IMR-90 (cell line): ENCODE results near the gene LRRK2. TPM values are rescaled to one million over a fixed set of nuclear protein-coding genes. Genes with fewer than 3 reads are reported as not detected.

Source experiments
- ATAC-seq: fragments of 200-7000 bp; cut with Tn5 transposase; 2 replicates; pipeline ENCODE4 v1.9.1; 2020; ENCODE audit warnings: low read depth, mild to moderate bottlenecking, moderate library complexity
- BruUV-seq: library from RNA; stranded (reverse); fragments of 400-500 nt; replicated peaks from 2 replicates; lab custom pipeline; 2021; lab: Mats Ljungman, UMichigan
- CTCF ChIA-PET: fragments of 300-600 bp; formaldehyde crosslinking; extraction: SDS; loops from one replicate; lab custom pipeline; 2021; ENCODE audit warnings: antibody characterized with exemption; lab: Yijun Ruan, JAX
- POLR2A ChIA-PET: fragments of 300-600 bp; sonication (Branson Sonifier 250); formaldehyde crosslinking; loops from one replicate; lab custom pipeline; 2022; ENCODE audit warnings: antibody characterized with exemption; ENCODE audit not compliant: unreplicated experiment; lab: Charles Lee
- DNase-seq: peaks from one replicate; pipeline ENCODE4 v3.0.0; 2013
- H2AFZ ChIP-seq: replicated peaks from 2 replicates; pipeline ENCODE3; 2013; ENCODE audit warnings: low read length, mild to moderate bottlenecking; ENCODE audit not compliant: poor library complexity
- H2AK5ac ChIP-seq: 2 replicates; pipeline ENCODE4 v1.6.1; 2013; ENCODE audit warnings: low read depth, low read length, inconsistent platforms
- H2AK9ac ChIP-seq: replicated peaks from 2 replicates; pipeline ENCODE3; 2013; ENCODE audit warnings: mild to moderate bottlenecking, low read depth, low read length, moderate library complexity; ENCODE audit not compliant: poor library complexity
- H2BK120ac ChIP-seq: 2 replicates; pipeline ENCODE4 v1.6.1; 2013; ENCODE audit warnings: low read depth, low read length, inconsistent platforms
- H2BK15ac ChIP-seq: 3 replicates; pipeline ENCODE4 v1.6.1; 2013; ENCODE audit warnings: low read depth, low read length, inconsistent platforms
- H2BK20ac ChIP-seq: 2 replicates; pipeline ENCODE4 v1.6.1; 2013; ENCODE audit warnings: low read depth, mild to moderate bottlenecking, inconsistent platforms, low read length, moderate library complexity
- H2BK5ac ChIP-seq: 2 replicates; pipeline ENCODE4 v1.6.1; 2013; ENCODE audit warnings: mild to moderate bottlenecking, low read depth, low read length, inconsistent platforms; ENCODE audit not compliant: poor library complexity, severe bottlenecking
- H3K14ac ChIP-seq: replicated peaks from 2 replicates; pipeline ENCODE4 v1.6.1; 2013; ENCODE audit warnings: low read depth, low read length, inconsistent platforms
- H3K18ac ChIP-seq: 2 replicates; pipeline ENCODE4 v1.6.1; 2013; ENCODE audit warnings: low read depth, low read length, control low read depth
- H3K23ac ChIP-seq: 2 replicates; pipeline ENCODE4 v1.6.1; 2013; ENCODE audit warnings: low read depth, low read length, inconsistent platforms
- H3K27ac ChIP-seq: 2 replicates; pipeline ENCODE4 v1.5.1; 2013; ENCODE audit warnings: mild to moderate bottlenecking, control low read depth, low read length; ENCODE audit not compliant: insufficient read depth
- H3K27me3 ChIP-seq: 2 replicates; pipeline ENCODE4 v1.6.1; 2013; ENCODE audit warnings: low read length; ENCODE audit not compliant: control insufficient read depth, insufficient read depth
- H3K36me3 ChIP-seq: 2 replicates; pipeline ENCODE4 v1.6.1; 2013; ENCODE audit warnings: low read length, mixed read lengths; ENCODE audit not compliant: control insufficient read depth, insufficient read depth
- H3K4ac ChIP-seq: 2 replicates; pipeline ENCODE4 v1.6.1; 2013; ENCODE audit warnings: low read depth, low read length, inconsistent platforms
- H3K4me1 ChIP-seq: 2 replicates; pipeline ENCODE4 v1.6.1; 2013; ENCODE audit warnings: low read length, mixed read lengths; ENCODE audit not compliant: control insufficient read depth, insufficient read depth
- H3K4me2 ChIP-seq: 2 replicates; pipeline ENCODE4 v1.6.1; 2013; ENCODE audit warnings: low read depth, mild to moderate bottlenecking, control low read depth, low read length, moderate library complexity
- H3K4me3 ChIP-seq: 2 replicates; pipeline ENCODE4 v1.5.1; 2013; ENCODE audit warnings: low read depth, mild to moderate bottlenecking, control low read depth, low read length, moderate library complexity; ENCODE audit not compliant: insufficient read depth
- H3K56ac ChIP-seq: 2 replicates; pipeline ENCODE4 v1.6.1; 2013; ENCODE audit warnings: low read length, inconsistent platforms; ENCODE audit not compliant: insufficient read depth; ENCODE audit errors: extremely low read depth
- H3K79me1 ChIP-seq, 2 experiments: 2 replicates each; pipeline ENCODE4 v1.6.1; 2013; ENCODE audit warnings: low read length in 2 of 2, inconsistent platforms in 1 of 2, low read depth in 1 of 2
- H3K9ac ChIP-seq: 2 replicates; pipeline ENCODE4 v1.6.1; 2013; ENCODE audit warnings: low read depth, low read length, control low read depth
- H3K9me1 ChIP-seq: 2 replicates; pipeline ENCODE4 v1.6.1; 2013; ENCODE audit warnings: low read length, inconsistent platforms; ENCODE audit not compliant: insufficient read depth
- H3K9me3 ChIP-seq: 2 replicates; pipeline ENCODE4 v1.6.1; 2013; ENCODE audit warnings: low read length; ENCODE audit not compliant: control insufficient read depth, insufficient read depth
- H4K20me1 ChIP-seq: 2 replicates; pipeline ENCODE4 v1.6.1; 2013; ENCODE audit warnings: low read length, inconsistent platforms; ENCODE audit not compliant: insufficient read depth
- H4K5ac ChIP-seq: 2 replicates; pipeline ENCODE4 v1.6.1; 2013; ENCODE audit warnings: mild to moderate bottlenecking, low read depth, low read length, control low read depth
- H4K8ac ChIP-seq, 2 experiments: 2 replicates each; pipeline ENCODE4 v1.6.1; 2013; ENCODE audit warnings: low read depth in 2 of 2, low read length in 2 of 2, control low read depth in 1 of 2, inconsistent platforms in 1 of 2
- H4K91ac ChIP-seq: 2 replicates; pipeline ENCODE4 v1.6.1; 2013; ENCODE audit warnings: low read depth, low read length, inconsistent platforms; ENCODE audit not compliant: insufficient read depth
- BHLHE40 ChIP-seq: fragments of 150-350 bp; IDR thresholded peaks from 2 replicates; pipeline ENCODE4 v1.6.1; 2016; ENCODE audit warnings: mild to moderate bottlenecking, low read depth, low read length
- CEBPB ChIP-seq: IDR thresholded peaks from 2 replicates; pipeline ENCODE4 v1.6.1; 2012; ENCODE audit warnings: low read depth, low read length, improper control_type of control experiment
- CHD1 ChIP-seq: IDR thresholded peaks from 2 replicates; pipeline ENCODE4 v1.6.1; 2012; ENCODE audit warnings: low read depth, low read length, improper control_type of control experiment
- FOS ChIP-seq: fragments of 150-350 bp; IDR thresholded peaks from 2 replicates; pipeline ENCODE4 v1.6.1; 2016; ENCODE audit warnings: low read depth, low read length
- MAFK ChIP-seq: IDR thresholded peaks from 2 replicates; pipeline ENCODE4 v1.6.1; 2012; ENCODE audit warnings: low read depth, low read length, improper control_type of control experiment
- MAZ ChIP-seq: IDR thresholded peaks from 2 replicates; pipeline ENCODE4 v1.6.1; 2012; ENCODE audit warnings: low read depth, mild to moderate bottlenecking, low read length, improper control_type of control experiment, moderate library complexity, borderline replicate concordance
- MXI1 ChIP-seq: IDR thresholded peaks from 2 replicates; pipeline ENCODE4 v1.6.1; 2012; ENCODE audit warnings: low read depth, mild to moderate bottlenecking, low read length, moderate library complexity, borderline replicate concordance
- NFE2L2 ChIP-seq: fragments of 150-350 bp; IDR thresholded peaks from 2 replicates; pipeline ENCODE4 v1.6.1; 2016; ENCODE audit warnings: low read depth, mild to moderate bottlenecking, low read length
- POLR2A ChIP-seq: IDR thresholded peaks from 2 replicates; pipeline ENCODE4 v1.6.1; 2012; ENCODE audit warnings: mild to moderate bottlenecking, low read depth, low read length
- RAD21 ChIP-seq: IDR thresholded peaks from 2 replicates; pipeline ENCODE4 v1.6.1; 2012; ENCODE audit warnings: low read length, improper control_type of control experiment
- RCOR1 ChIP-seq: IDR thresholded peaks from 2 replicates; pipeline ENCODE4 v1.6.1; 2012; ENCODE audit warnings: mild to moderate bottlenecking, low read length, improper control_type of control experiment; ENCODE audit not compliant: insufficient replicate concordance
- RFX5 ChIP-seq: IDR thresholded peaks from 2 replicates; pipeline ENCODE4 v1.8.0; 2012; ENCODE audit warnings: low read depth, mild to moderate bottlenecking, low read length, moderate library complexity
- WGBS, 2 experiments: methylation state at CpG; one replicate each; pipeline versions ENCODE4 v1.1.5 to v1.1.7; 2013; ENCODE audit warnings: missing lambda C conversion rate in 2 of 2; ENCODE audit not compliant: insufficient read length in 1 of 2; ENCODE audit errors: extremely low coverage in 2 of 2; 5-methylcytosine and 5-hydroxymethylcytosine counted together
- dilution Hi-C: fragments of 300-500 bp; cut with HindIII; formaldehyde crosslinking; loops from one replicate; pipeline ENCODE4 v1.14.3; 2018; ENCODE audit warnings: low sequenced_read_pairs; ENCODE audit not compliant: unreplicated experiment
- in situ Hi-C: fragments of 300-500 bp; cut with MboI; formaldehyde crosslinking; loops from 3 replicates; pipeline ENCODE4 v1.14.3; 2019; ENCODE audit warnings: low sequenced_read_pairs, inconsistent platforms, mixed read lengths
- intact Hi-C: fragments of 100-400 bp; cut with micrococcal nuclease; formaldehyde crosslinking; loops from 2 replicates; pipeline ENCODE4 v1.10.0; 2022
- polyA plus RNA-seq, 3 experiments: library from polyadenylated mRNA; depleted of rRNA; stranded (reverse); fragments of >200 nt; gene quantifications; 2 replicates each; pipeline ENCODE4 v1.2.3, GENCODE V29; 2012; ENCODE audit warnings: low replicate concordance in 1 of 3
- total RNA-seq: library from RNA; depleted of rRNA; stranded (reverse); fragments of >200 nt; gene quantifications from 2 replicates; pipeline ENCODE4 v1.2.3, GENCODE V29; 2012
- TF ChIP-seq, protein P1 (sequence below): fragments of 150-350 bp; IDR thresholded peaks from 2 replicates; pipeline ENCODE4 v1.6.1; 2017; ENCODE audit warnings: mild to moderate bottlenecking, antibody characterized with exemption, low read length, low read depth
- TF ChIP-seq, protein P2 (sequence below): fragments of 150-350 bp; IDR thresholded peaks from 2 replicates; pipeline ENCODE4 v1.6.1; 2016; ENCODE audit warnings: low read depth, mild to moderate bottlenecking, low read length, moderate library complexity, borderline replicate concordance
- TF ChIP-seq, protein P3 (sequence below): conservative IDR thresholded peaks from 2 replicates; pipeline ENCODE4 v1.5.1; 2012; ENCODE audit warnings: mild to moderate bottlenecking, low read depth, low read length, improper control_type of control experiment

Gene LRRK2
- total and polyA plus RNA-seq, 2 of the 4 experiments (the other 2 are of a cell fraction), result 0.17 to 0.54 TPM

DNA sequence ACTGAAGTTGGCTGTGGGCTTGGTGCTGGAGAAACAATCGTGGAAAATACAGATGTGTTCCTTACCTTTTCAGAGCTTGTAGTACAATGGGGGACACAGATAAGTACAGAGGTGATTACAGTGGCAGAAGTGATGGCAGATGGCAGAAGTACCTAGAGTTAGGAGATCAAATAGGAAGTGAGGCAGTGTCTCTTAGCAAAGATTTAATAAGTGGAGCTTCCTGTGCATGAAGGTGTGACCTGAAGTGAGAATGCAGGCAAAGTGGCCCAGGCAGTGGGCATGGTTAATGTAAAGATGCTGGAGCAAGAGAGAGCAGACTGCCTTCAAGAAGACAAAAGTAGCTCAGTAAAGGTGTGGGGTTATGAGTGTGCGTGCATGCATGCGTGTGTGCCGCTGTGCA, 16.0 kb downstream of the LRRK2 start:
- no peak for TF ChIP-seq BHLHE40
- no peak for TF ChIP-seq NFE2L2
- no peak for TF ChIP-seq POLR2A
- TF ChIP-seq RAD21, result no peak
- TF ChIP-seq MXI1, result no peak
- no peak for TF ChIP-seq MAFK
- TF ChIP-seq MAZ, result no peak
- no peak for TF ChIP-seq RCOR1
- TF ChIP-seq CEBPB, result no peak
- TF ChIP-seq CHD1, result no peak
- TF ChIP-seq, protein P1, sequence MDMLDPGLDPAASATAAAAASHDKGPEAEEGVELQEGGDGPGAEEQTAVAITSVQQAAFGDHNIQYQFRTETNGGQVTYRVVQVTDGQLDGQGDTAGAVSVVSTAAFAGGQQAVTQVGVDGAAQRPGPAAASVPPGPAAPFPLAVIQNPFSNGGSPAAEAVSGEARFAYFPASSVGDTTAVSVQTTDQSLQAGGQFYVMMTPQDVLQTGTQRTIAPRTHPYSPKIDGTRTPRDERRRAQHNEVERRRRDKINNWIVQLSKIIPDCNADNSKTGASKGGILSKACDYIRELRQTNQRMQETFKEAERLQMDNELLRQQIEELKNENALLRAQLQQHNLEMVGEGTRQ, result no peak
- TF ChIP-seq, protein P2, sequence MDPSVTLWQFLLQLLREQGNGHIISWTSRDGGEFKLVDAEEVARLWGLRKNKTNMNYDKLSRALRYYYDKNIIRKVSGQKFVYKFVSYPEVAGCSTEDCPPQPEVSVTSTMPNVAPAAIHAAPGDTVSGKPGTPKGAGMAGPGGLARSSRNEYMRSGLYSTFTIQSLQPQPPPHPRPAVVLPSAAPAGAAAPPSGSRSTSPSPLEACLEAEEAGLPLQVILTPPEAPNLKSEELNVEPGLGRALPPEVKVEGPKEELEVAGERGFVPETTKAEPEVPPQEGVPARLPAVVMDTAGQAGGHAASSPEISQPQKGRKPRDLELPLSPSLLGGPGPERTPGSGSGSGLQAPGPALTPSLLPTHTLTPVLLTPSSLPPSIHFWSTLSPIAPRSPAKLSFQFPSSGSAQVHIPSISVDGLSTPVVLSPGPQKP, result no peak
- no peak for TF ChIP-seq RFX5
- no peak for TF ChIP-seq FOS
- TF ChIP-seq, protein P3, sequence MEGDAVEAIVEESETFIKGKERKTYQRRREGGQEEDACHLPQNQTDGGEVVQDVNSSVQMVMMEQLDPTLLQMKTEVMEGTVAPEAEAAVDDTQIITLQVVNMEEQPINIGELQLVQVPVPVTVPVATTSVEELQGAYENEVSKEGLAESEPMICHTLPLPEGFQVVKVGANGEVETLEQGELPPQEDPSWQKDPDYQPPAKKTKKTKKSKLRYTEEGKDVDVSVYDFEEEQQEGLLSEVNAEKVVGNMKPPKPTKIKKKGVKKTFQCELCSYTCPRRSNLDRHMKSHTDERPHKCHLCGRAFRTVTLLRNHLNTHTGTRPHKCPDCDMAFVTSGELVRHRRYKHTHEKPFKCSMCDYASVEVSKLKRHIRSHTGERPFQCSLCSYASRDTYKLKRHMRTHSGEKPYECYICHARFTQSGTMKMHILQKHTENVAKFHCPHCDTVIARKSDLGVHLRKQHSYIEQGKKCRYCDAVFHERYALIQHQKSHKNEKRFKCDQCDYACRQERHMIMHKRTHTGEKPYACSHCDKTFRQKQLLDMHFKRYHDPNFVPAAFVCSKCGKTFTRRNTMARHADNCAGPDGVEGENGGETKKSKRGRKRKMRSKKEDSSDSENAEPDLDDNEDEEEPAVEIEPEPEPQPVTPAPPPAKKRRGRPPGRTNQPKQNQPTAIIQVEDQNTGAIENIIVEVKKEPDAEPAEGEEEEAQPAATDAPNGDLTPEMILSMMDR, result no peak
- 14% methylated on average over 1 of the region's 4 CpGs; no CpG with 5 or more reads in 1 of the 2 experiments for WGBS, 2 experiments

More for the DNA sequence above, 16.0 kb downstream of the LRRK2 start:
- ATAC-seq (no peak), DNase-seq (no peak)
- H3K27ac ChIP-seq, result no peak overlapping the region
- no peaks in the 10 kb centered on the region for H3K27me3 ChIP-seq
- H3K9ac ChIP-seq, result no peak overlapping the region
- BruUV-seq, result no TSS peak
- no peak overlapping the region for H4K91ac ChIP-seq
- H3K4me3 ChIP-seq, result no peak overlapping the region
- intact Hi-C loops (no loop called here), in situ Hi-C loops (no loop called here), dilution Hi-C loops (no loop called here)
- H3K18ac ChIP-seq, result no peak overlapping the region
- H3K9me1 ChIP-seq, result no peaks in the 10 kb centered on the region
- H3K14ac ChIP-seq, result no peak overlapping the region
- no peak overlapping the region for H3K56ac ChIP-seq
- CTCF ChIA-PET, result no interaction called here
- POLR2A ChIA-PET, result no interaction called here
- H2BK20ac ChIP-seq, result no peak overlapping the region
- H2BK120ac ChIP-seq, result no peak overlapping the region
- no peak overlapping the region for H3K4ac ChIP-seq
- no peak overlapping the region for H2BK15ac ChIP-seq
- H4K5ac ChIP-seq, result no peak overlapping the region
- no peaks in the 10 kb centered on the region for H3K9me3 ChIP-seq
- no peak overlapping the region for H2AK5ac ChIP-seq
- no peak overlapping the region for H2BK5ac ChIP-seq
- no peaks in the 10 kb centered on the region for H3K4me1 ChIP-seq
- H4K8ac ChIP-seq, result no peak overlapping the region
- H2AK9ac ChIP-seq, result peak overlapping the region; percentile 9
- H4K20me1 ChIP-seq, result no peaks in the 10 kb centered on the region
- no peak overlapping the region for H3K23ac ChIP-seq
- no peaks in the 10 kb centered on the region for H3K36me3 ChIP-seq
- H3K79me1 ChIP-seq, result no peaks in the 10 kb centered on the region
- no peak overlapping the region for H3K4me2 ChIP-seq
- no peak overlapping the region for H2AFZ ChIP-seq
